Peyer's patch (tissue), 4 donors: ENCODE data around the gene MGRN1.

Source experiments
- CTCF ChIP-seq, 6 experiments: fragments of 450-650 bp in 4 of 6; fragments of 200-600 bp in 2 of 6; sonication (generic) in 1 of 6; IDR thresholded peaks; one replicate each; pipeline ENCODE4 v1.5.1; 2017 to 2019; ENCODE audit warnings: antibody characterized with exemption in 6 of 6, mild to moderate bottlenecking in 3 of 6, moderate library complexity in 1 of 6
- POLR2A ChIP-seq, 2 donors: fragments of 450-650 bp; IDR thresholded peaks; one replicate each; pipeline ENCODE4 v1.5.1; 2017; ENCODE audit warnings: antibody characterized with exemption in 2 of 2, mild to moderate bottlenecking in 2 of 2, moderate library complexity in 2 of 2

- TF ChIP-seq CTCF (IDR thresholded peaks at IDR 0.05), result no peak
- TF ChIP-seq POLR2A (IDR thresholded peaks at IDR 0.05), result no peak
Measured at GRCh38 chr16:4697848-4698291, 73.2 kb downstream of the MGRN1 start.
